Sigmoid colon (tissue), 4 donors: ENCODE measurements around the gene BLM.

Experiments used
- CTCF ChIP-seq, 4 experiments: fragments of 450-650 bp in 3 of 4; fragments of 200-600 bp in 1 of 4; IDR thresholded peaks; one replicate each; pipeline ENCODE4 v1.5.1; 2016 to 2019; ENCODE audit warnings: antibody characterized with exemption in 4 of 4, mild to moderate bottlenecking in 3 of 4, moderate library complexity in 2 of 4
- EP300 ChIP-seq, 4 donors: sonication (generic); formaldehyde crosslinking; IDR thresholded peaks; one replicate each; pipeline ENCODE4 v1.6.1; 2017; ENCODE audit warnings: antibody characterized with exemption in 4 of 4
- POLR2A ChIP-seq, 2 donors: fragments of 450-650 bp; IDR thresholded peaks; one replicate each; pipeline ENCODE4 v1.6.1; 2016; ENCODE audit warnings: antibody characterized with exemption in 2 of 2, mild to moderate bottlenecking in 2 of 2, moderate library complexity in 2 of 2
- POLR2AphosphoS5 ChIP-seq, 4 donors: sonication (generic); formaldehyde crosslinking; IDR thresholded peaks; one replicate each; pipeline ENCODE4 v1.6.1; 2017; ENCODE audit warnings: antibody characterized with exemption in 4 of 4

DNA sequence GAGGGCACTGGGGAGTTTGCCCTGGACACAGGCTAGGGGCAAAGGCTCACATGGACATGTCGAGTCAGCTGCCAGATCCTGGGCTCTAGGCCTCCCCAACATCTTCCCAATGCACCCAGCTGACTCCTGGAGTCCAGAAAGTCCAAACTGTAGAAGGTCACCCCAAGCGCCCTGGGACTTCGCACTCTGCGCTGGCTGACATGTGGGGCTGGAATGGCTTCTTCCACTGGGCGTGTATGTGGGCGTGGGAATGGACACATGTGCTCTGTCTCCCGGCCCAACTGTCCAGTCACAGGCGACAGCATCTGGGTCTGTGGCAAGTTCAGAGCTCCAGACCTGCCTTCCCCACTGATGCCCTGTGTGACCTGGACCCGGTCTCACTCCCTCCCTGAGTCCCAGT, 138.0 kb downstream of the BLM start:
- no peak for TF ChIP-seq CTCF (IDR thresholded peaks at IDR 0.05)
- no peak for TF ChIP-seq POLR2A (IDR thresholded peaks at IDR 0.05)
- TF ChIP-seq POLR2AphosphoS5 (IDR thresholded peaks at IDR 0.05) = no peak
- TF ChIP-seq EP300 (IDR thresholded peaks at IDR 0.05) = no peak
